GM18951 (cell line): Measurements from ENCODE around the gene DGKZ.
"Not testable (repeated sequence)": the region's sequence is repeated elsewhere in the genome, so short reads cannot be mapped to it uniquely, and the experiment has no call there.

ENCODE experiments used
- POLR2A ChIP-seq: IDR thresholded peaks from 4 replicates; pipeline ENCODE4 v1.6.1; 2011; ENCODE audit warnings: mild to moderate bottlenecking; ENCODE audit not compliant: insufficient read length, insufficient read depth; ENCODE audit errors: extremely low read depth
- in situ Hi-C: fragments of 300-500 bp; cut with MboI; formaldehyde crosslinking; loops from one replicate; pipeline ENCODE4 v1.12.0; 2022; ENCODE audit warnings: low sequenced_read_pairs, mixed read lengths, inconsistent platforms; ENCODE audit not compliant: unreplicated experiment

DGKZ gene

GRCh38 chr11:46378811-46379481, 31.7 kb downstream of the DGKZ start:
- TF ChIP-seq POLR2A, result no peak
- in situ Hi-C loops, result no loop called here

DNA sequence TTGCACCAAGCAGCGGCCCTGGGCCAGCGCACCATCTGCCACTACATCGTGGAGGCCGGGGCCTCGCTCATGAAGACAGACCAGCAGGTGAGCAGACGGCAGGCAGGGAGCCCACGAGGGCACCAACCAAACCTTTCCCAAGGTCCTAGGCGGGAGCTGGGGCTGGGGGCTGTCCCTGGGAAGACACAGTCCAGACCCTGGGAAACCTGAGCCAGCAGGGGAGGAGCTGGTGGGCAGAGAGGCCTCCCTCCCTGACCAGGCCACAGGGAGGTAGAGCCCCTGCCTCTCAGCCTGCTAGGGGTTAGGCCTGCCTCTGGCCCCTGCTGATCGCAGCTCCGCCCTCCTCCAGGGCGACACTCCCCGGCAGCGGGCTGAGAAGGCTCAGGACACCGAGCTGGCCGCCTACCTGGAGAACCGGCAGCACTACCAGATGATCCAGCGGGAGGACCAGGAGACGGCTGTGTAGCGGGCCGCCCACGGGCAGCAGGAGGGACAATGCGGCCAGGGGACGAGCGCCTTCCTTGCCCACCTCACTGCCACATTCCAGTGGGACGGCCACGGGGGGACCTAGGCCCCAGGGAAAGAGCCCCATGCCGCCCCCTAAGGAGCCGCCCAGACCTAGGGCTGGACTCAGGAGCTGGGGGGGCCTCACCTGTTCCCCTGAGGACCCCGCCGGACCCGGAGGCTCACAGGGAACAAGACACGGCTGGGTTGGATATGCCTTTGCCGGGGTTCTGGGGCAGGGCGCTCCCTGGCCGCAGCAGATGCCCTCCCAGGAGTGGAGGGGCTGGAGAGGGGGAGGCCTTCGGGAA, 32.4 kb downstream of the DGKZ start:
- in situ Hi-C loops, result not testable (repeated sequence)

- in situ Hi-C loops, result no loop called here
Measured at GRCh38 chr11:46380340-46381047, 33.2 kb downstream of the DGKZ start.

DNA sequence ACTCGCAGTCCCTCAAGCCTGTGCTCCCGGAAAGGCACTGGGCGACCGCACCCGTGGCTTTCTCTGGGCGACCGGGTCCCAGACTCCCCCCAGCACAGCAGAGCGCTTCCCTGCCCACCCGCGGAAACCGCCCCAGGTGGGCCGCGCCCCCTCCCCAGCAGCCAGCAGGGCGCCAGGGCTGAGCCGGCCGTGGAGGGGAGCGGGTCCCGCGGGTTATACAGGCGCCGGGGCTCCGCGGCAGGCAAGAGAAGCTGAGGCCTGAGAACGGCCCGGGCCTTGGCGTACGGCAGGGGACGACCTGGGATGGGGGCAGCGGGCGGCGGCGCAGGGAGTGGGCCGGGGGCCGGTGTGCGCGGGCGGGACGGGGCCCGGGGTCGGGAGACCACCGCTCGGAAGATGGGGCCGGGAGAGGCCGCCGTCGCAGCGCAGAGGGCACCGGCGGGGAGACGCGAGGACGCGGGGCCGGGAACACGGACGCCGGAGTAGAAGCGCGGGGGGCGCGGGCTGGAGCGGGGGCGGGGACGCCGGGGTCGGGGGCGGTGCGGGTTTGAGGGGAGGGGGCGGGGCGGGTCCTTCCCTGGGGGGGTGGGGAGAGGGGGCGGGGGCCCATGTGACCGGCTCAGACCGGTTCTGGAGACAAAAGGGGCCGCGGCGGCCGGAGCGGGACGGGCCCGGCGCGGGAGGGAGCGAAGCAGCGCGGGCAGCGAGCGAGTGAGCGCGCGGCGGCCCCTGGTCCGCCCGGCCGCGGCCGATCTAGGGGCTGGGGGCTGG, 34.0 kb downstream of the DGKZ start, which contains the start of gene MDK:
TSS of gene MDK (plus strand) at position 622 of the 771 bp plus-strand sequence. CDS start 389 bp downstream, outside the sequence.
- TF ChIP-seq POLR2A, result no peak
- in situ Hi-C loops, result no loop called here

More at GRCh38 chr11:46380340-46381047, 33.2 kb downstream of the DGKZ start:
- TF ChIP-seq POLR2A, result no peak

- TF ChIP-seq POLR2A, result no peak
- in situ Hi-C loops, result no loop called here
Measured at GRCh38 chr11:46381819-46382645, 34.8 kb downstream of the DGKZ start.

DNA sequence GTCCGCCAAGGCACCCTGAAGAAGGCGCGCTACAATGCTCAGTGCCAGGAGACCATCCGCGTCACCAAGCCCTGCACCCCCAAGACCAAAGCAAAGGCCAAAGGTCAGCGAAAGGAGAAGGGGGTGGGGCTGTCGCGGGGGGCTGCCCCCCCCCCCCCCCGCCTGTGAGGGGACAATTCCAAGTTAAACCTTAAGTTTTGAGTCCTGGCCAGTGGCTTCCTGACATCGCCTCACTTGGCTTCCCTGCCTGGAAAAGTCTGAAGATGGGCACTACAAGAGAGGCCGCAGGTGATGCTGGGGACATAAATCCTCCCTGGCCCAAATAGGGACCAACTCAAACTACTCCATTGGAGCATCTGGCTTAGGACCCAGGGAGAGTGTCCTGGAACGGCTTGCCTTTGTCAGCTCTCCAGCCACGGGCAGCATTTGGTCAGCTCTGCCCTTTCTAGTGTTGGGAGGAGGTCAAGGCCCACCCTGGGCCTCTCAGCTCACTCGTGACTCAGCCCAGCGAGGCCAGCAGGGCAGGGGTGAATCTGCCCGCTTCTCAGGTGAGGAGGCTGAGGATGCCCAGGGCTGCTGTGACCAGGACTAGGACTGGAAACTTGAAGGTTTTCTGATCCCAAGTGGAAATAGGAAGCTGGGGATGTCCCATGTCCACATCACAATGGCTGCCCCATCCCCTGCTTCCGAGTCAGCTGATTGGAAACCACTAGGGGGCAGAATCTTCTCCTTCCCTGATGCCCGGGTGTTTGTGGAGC, 35.6 kb downstream of the DGKZ start:
- in situ Hi-C loops, result no loop called here

DNA sequence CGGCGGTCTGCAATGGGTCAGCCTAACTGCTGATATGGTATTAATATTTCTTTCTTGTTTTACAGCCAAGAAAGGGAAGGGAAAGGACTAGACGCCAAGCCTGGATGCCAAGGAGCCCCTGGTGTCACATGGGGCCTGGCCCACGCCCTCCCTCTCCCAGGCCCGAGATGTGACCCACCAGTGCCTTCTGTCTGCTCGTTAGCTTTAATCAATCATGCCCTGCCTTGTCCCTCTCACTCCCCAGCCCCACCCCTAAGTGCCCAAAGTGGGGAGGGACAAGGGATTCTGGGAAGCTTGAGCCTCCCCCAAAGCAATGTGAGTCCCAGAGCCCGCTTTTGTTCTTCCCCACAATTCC, 36.1 kb downstream of the DGKZ start:
- in situ Hi-C loops, result no loop called here
- no peak for TF ChIP-seq POLR2A

More for the DNA sequence above, 35.6 kb downstream of the DGKZ start:
- TF ChIP-seq POLR2A, result no peak

- in situ Hi-C loops, result no loop called here
- no peak for TF ChIP-seq POLR2A
Measured at GRCh38 chr11:46383974-46384701, 36.9 kb downstream of the DGKZ start.

- in situ Hi-C loops, result no loop called here
- TF ChIP-seq POLR2A, result no peak
Measured at GRCh38 chr11:46385169-46386004, 38.1 kb downstream of the DGKZ start.

DNA sequence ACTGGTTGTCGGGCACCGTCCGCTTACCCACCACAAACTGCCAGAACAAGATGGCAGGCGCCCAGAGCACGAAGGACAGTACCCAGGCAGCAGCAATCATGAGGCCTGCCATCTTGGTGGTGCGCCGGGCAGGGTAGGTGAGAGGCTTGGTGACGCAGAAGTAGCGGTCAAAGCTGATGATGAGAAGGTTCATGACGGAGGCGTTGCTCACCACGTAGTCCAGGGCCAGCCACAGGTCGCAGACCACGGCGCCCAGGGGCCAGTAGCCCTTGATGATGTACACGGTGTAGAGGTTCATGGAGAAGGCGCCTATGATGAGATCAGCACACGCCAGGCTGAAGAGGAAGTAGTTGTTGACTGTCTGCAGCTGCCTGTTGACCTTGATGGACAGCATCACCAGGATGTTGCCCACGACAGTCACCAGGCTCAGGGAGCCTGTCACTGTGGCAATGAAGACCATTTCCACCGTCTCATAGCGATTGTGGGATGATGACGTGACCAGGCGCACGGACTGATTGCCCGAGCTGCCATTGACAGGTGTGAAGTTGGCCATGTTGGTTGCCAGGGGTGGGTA, 38.8 kb downstream of the DGKZ start:
- no peak for TF ChIP-seq POLR2A
- in situ Hi-C loops, result no loop called here

- in situ Hi-C loops, result no loop called here
- no peak for TF ChIP-seq POLR2A
Measured at GRCh38 chr11:46386674-46387073, 39.4 kb downstream of the DGKZ start.
